Measurements from ENCODE around the gene ZFP92. TPM values are rescaled to one million over a fixed set of nuclear protein-coding genes. Genes with fewer than 3 reads are reported as not detected.

The ZFP92 gene
- total and polyA plus RNA-seq, 2 of the 8 experiments (the other 6 are each of a cell fraction or from before 2014, with no cell fraction given) = 0.14 to 0.41 TPM

GRCh38 chrX:153406011-153406410, 5.3 kb upstream of the ZFP92 start (continued):
- no peak for TF ChIP-seq CHD7 (IDR thresholded peaks at IDR 0.05; ENCODE audit: insufficient replicate concordance, low read length)
- no peak for TF ChIP-seq HDAC6 (IDR thresholded peaks at IDR 0.05; ENCODE audit: low read depth, low read length)
- no peak for TF ChIP-seq TCF12 (IDR thresholded peaks at IDR 0.05; ENCODE audit: low read depth, low read length)
- no peak for TF ChIP-seq NRF1 (IDR thresholded peaks at IDR 0.05; ENCODE audit: low read depth, low read length)
- no peak for TF ChIP-seq KDM1A (IDR thresholded peaks at IDR 0.05; ENCODE audit: borderline replicate concordance, low read length)
- TF ChIP-seq RFX5 (IDR thresholded peaks at IDR 0.05; ENCODE audit: borderline replicate concordance, low read depth, low read length) = no peak
- no peak for TF ChIP-seq SIRT6 (IDR thresholded peaks at IDR 0.05; ENCODE audit: low read length)
- TF ChIP-seq ATF2 (IDR thresholded peaks at IDR 0.05; ENCODE audit: low read length) = no peak
- TF ChIP-seq CBX5 (IDR thresholded peaks at IDR 0.05; ENCODE audit: low read depth, low read length) = no peak
- TF ChIP-seq GABPA (IDR thresholded peaks at IDR 0.05; ENCODE audit: borderline replicate concordance, insufficient read depth, low read length) = no peak

All from H1 (cell line).